ENCODE data around the gene UBE2Z.

The UBE2Z gene

DNA sequence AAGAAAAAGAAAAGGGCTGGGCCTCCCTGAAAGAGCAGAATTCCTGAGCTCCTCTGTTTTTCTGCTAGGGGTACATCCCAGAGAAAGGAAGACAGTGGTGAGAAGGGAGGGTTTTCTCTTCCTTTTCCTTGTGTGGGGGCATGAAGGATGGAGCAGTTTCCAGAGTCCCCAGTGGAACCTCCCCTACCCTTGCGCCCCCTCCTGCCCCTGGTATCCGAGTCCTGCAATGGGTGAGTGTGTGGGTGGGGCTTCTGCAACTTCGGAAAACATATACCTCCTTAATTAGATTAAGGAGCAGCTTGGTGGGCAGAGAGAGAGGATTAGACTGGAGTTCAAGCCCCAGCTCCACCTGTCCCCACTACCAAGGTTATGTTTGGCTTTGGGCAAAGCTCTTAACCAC lies 65.6 kb downstream of the UBE2Z start:
- Histone ChIP-seq H3K27ac (ENCODE audit: low read length) (no peak overlapping the region), H3K4me2 (ENCODE audit: low read length) (no peak overlapping the region), H3K9ac (ENCODE audit: low read length) (no peak overlapping the region), H3K36me3 (replicated peaks; ENCODE audit: low read depth, low read length) (no peaks in the 10 kb centered on the region), H3K4me3 (ENCODE audit: low read length) (no peak overlapping the region), H2AFZ (ENCODE audit: low read depth, low read length) (no peak overlapping the region), H3K4me1 (ENCODE audit: low read length) (no peaks in the 10 kb centered on the region), H3K9me3 (ENCODE audit: insufficient read depth, low read length) (no peaks in the 10 kb centered on the region), H4K20me1 (ENCODE audit: insufficient read depth, low read length) (no peaks in the 10 kb centered on the region), H3K79me2 (ENCODE audit: low read length) (no peaks in the 10 kb centered on the region), H3K27me3 (ENCODE audit: low read depth, low read length) (peaks cover 11% of the 10 kb centered on the region)
- TF ChIP-seq, protein P1, sequence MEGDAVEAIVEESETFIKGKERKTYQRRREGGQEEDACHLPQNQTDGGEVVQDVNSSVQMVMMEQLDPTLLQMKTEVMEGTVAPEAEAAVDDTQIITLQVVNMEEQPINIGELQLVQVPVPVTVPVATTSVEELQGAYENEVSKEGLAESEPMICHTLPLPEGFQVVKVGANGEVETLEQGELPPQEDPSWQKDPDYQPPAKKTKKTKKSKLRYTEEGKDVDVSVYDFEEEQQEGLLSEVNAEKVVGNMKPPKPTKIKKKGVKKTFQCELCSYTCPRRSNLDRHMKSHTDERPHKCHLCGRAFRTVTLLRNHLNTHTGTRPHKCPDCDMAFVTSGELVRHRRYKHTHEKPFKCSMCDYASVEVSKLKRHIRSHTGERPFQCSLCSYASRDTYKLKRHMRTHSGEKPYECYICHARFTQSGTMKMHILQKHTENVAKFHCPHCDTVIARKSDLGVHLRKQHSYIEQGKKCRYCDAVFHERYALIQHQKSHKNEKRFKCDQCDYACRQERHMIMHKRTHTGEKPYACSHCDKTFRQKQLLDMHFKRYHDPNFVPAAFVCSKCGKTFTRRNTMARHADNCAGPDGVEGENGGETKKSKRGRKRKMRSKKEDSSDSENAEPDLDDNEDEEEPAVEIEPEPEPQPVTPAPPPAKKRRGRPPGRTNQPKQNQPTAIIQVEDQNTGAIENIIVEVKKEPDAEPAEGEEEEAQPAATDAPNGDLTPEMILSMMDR (IDR thresholded peaks at IDR 0.05; ENCODE audit: low read depth, low read length): no peak
- no peak for TF ChIP-seq EZH2phosphoT487 (IDR thresholded peaks at IDR 0.05; ENCODE audit: low read depth)
